Coronary artery (tissue), 2 donors: Measurements from ENCODE around the gene TTC34.
A peak's percentile ranks its signal among the peaks of the same experiment; 100 is the strongest.

Experiments used
- DNase-seq: peaks from one replicate; pipeline ENCODE4 v3.0.0-alpha.2; 2017; ENCODE audit warnings: low spot score
- H3K27ac ChIP-seq, 2 donors: fragments of 200-600 bp; sonication (generic); one replicate each; pipeline ENCODE4 v1.5.1; 2016 to 2019
- H3K4me3 ChIP-seq: fragments of 200-600 bp; sonication (generic); 2 replicates; pipeline ENCODE4 v1.5.1; 2016; ENCODE audit warnings: mild to moderate bottlenecking, moderate library complexity
- CTCF ChIP-seq: fragments of 200-600 bp; sonication (generic); IDR thresholded peaks from one replicate; pipeline ENCODE4 v1.5.1; 2019; ENCODE audit warnings: antibody characterized with exemption

TTC34 gene

GRCh38 chr1:2637442-2638145 lies 163.9 kb downstream of the TTC34 start:
- DNase-seq = peak; percentile 53

DNA sequence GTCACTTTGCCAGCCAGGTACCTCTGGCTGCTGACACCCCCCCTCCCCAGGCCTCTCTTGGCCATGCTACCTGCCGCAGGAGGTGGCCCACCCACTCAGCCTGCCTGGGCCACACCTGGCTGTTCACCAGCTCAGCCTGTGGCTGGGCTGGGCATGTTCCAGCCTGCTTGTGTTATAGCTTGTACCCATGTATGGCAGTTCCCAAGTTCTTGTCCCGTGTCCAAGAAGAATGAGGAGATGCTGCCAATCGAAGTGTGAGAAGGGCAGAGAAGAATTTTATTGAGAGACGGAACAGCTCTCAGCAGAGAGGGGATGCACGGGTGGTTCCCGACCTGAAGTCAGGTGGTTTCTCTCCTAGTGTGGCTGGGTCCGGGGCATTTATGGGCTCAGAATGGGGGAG lies 164.8 kb downstream of the TTC34 start:
- no peak for TF ChIP-seq CTCF
- no peak for DNase-seq
- H3K4me3 ChIP-seq = no peak overlapping the region
- H3K27ac ChIP-seq = no peak overlapping the region

More at GRCh38 chr1:2637442-2638145, 163.9 kb downstream of the TTC34 start:
- no peak for TF ChIP-seq CTCF
- Histone ChIP-seq H3K27ac (no peak overlapping the region), H3K4me3 (no peak overlapping the region)

GRCh38 chr1:2635361-2636010 lies 166.0 kb downstream of the TTC34 start:
- no peak for TF ChIP-seq CTCF
- DNase-seq = peak; percentile 64
- H3K4me3 ChIP-seq = no peak overlapping the region
- no peak overlapping the region for H3K27ac ChIP-seq

- DNase-seq = peak; percentile 50
- Histone ChIP-seq H3K4me3 (no peak overlapping the region), H3K27ac (no peak overlapping the region)
- TF ChIP-seq CTCF = no peak
These were observed 167.5 kb downstream of the TTC34 start for GRCh38 chr1:2633936-2634491.

GRCh38 chr1:2633366-2633935 lies 168.0 kb downstream of the TTC34 start:
- Histone ChIP-seq H3K27ac (no peak overlapping the region), H3K4me3 (no peak overlapping the region)
- peak; percentile 47 for DNase-seq
- no peak for TF ChIP-seq CTCF

- DNase-seq = peak; percentile 50
These were observed 168.7 kb downstream of the TTC34 start, which contains the start of gene MMEL1 for GRCh38 chr1:2632561-2633361. Gene MMEL1, minus strand, starts transcription at chr1:2633016. Its CDS starts 3,532 bp downstream, at chr1:2629484.

More at GRCh38 chr1:2632561-2633361, 168.7 kb downstream of the TTC34 start, which contains the start of gene MMEL1:
- Histone ChIP-seq H3K27ac (no peak within 1 kb of the TSS), H3K4me3 (no peak within 1 kb of the TSS)
- no peak for TF ChIP-seq CTCF
